ENCODE data around the gene SLC47A1. TPM values are rescaled to one million over a fixed set of nuclear protein-coding genes. Genes with fewer than 3 reads are reported as not detected.

SLC47A1 gene, protein sequence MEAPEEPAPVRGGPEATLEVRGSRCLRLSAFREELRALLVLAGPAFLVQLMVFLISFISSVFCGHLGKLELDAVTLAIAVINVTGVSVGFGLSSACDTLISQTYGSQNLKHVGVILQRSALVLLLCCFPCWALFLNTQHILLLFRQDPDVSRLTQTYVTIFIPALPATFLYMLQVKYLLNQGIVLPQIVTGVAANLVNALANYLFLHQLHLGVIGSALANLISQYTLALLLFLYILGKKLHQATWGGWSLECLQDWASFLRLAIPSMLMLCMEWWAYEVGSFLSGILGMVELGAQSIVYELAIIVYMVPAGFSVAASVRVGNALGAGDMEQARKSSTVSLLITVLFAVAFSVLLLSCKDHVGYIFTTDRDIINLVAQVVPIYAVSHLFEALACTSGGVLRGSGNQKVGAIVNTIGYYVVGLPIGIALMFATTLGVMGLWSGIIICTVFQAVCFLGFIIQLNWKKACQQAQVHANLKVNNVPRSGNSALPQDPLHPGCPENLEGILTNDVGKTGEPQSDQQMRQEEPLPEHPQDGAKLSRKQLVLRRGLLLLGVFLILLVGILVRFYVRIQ
- not detected for total RNA-seq
- under 1 TPM in 2 of 3 donors, not detected in 1; 0.29 to 0.69 TPM for polyA plus RNA-seq
- 0 to 0.25 (median 0.07) reads per million in 6 experiments for total RNA-seq

DNA sequence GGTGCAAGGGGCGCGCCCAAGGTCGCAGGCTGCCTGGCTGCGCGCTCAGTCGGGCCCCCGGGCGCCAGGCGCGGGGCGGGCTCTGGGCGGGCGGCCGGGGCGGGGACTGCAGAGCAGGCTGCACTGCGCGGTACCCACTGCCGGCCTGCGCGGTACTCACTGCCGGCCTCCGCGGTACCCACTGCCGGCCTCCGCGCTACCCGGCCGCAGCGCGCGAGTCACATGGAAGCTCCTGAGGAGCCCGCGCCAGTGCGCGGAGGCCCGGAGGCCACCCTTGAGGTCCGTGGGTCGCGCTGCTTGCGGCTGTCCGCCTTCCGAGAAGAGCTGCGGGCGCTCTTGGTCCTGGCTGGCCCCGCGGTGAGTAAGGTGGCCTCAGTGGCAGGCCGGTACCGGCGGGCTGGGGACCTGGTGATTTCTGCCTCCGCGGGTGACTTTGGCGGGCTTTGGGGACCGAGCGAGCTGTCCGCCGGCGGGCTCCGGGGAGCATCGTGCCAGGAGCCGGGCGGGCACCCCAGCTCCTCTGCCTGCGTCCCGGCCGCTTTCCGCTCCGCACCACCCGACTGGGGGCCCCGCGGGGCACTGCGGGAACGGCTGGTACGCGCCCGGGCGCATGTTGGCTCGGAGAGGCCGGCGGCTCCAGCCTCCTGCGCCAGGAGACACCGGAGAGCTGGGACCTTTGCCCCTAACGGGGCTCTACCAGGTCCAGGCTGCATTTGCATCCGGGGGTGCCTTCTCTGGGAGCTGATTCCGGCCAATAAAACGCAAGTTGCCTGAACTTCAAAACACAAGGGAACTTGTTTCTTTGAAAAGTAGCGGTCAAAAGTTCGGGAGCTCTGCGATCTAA lies at the start of gene SLC47A1:
Gene SLC47A1 (plus strand): TSS at position 137 of the 844 bp plus-strand sequence. CDS start 86 bp downstream, at position 223.
- POLR2A ChIA-PET = interaction anchor here (0.5 to 1.1 kb wide), 4 partner anchors 14 to 1316 kb away, joined by 3 to 8 read pairs (median 3); partner anchors contain the start of gene ALDH3A2
- H3K9me3 Mint-ChIP-seq = no peaks in the 10 kb centered on the region
- H3K4me3 Mint-ChIP-seq = peak within 1 kb of the TSS; percentile 76 to 89 (median 85)
- ATAC-seq (peak; percentile 62 to 90), DNase-seq (peak in 6 of 10 donors; percentile 9 to 60 (median 18))
- H3K4me1 Mint-ChIP-seq = peaks cover 9 to 18% (median 11%) of the 10 kb centered on the region in 4 donors
- H3K36me3 Mint-ChIP-seq = peaks cover 0 to 2% (median 0%) of the 10 kb centered on the region in 3 donors
- peaks cover 30 to 55% (median 45%) of the 10 kb centered on the region in 5 donors for H3K27me3 Mint-ChIP-seq
- peak within 1 kb of the TSS in 3 of 10 donors; percentile 11 to 68 (median 51) for H3K27ac Mint-ChIP-seq

DNA sequence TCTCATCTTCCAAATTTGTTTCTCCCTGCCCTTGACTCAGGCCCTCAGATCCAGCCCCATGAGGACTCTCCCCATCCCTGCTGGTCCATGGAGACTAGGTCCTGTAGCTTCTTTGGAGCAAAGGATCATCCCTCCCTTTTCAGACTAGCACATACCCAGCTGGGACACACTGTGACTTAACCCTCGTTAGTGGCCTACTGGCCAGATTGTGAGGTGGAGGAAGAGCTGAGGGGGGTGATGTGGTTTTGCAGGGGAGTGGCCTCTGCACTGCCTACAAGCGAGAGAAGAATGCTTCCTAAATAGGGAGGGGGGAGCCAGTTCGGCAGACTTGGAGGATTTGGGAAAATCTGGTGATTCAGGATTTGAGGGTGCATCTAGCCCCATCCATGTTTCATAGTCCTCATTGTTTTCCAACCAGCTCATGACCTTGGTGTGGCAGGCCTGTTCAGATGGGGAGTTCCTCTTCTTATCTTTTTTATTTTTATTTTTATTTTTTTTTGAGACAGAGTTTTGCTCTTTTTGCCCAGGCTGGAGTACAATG lies 47.8 kb upstream of the SLC47A1 start:
- no peak overlapping the region for H3K4me3 Mint-ChIP-seq
- no peaks in the 10 kb centered on the region for H3K9me3 Mint-ChIP-seq
- no peak for ATAC-seq
- peaks cover 0 to 13% (median 6%) of the 10 kb centered on the region in 5 donors for H3K27me3 Mint-ChIP-seq
- H3K27ac Mint-ChIP-seq = no peak overlapping the region
- H3K4me1 Mint-ChIP-seq = no peaks in the 10 kb centered on the region
- no peak for DNase-seq
- POLR2A ChIA-PET = no interaction called here
- H3K36me3 Mint-ChIP-seq = no peaks in the 10 kb centered on the region

DNA sequence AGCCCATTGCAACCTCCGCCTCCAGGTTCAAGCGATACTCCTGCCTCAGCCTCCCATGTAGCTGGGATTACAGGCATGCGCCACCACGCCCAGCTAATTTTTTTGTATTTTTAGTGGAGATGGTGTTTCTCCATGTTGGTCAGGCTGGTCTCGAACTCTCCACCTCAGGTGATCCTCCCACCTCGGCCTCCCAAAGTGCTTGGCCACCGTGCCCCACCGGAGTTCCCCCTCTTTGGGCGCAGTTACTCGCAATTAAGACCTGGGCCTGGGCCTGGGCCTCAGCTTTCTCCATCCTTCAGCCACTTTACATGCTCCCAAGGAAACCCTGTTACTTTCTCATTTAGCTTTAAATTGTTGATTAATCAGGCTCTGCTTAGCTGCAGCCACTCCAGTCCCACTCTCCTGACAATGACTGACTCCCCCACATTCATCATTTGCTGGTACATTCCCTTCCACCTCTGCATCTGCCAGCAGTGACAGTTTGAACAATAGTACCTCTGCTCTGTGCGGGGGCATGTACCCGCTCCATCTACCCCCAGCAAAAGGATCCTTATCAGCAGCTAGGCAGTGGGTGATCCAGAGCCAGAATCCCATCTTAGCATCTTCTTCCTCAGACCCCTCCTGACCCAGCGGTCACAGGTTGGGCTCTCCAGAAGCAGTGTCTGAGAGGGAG lies 47.2 kb upstream of the SLC47A1 start:
- POLR2A ChIA-PET = no interaction called here
- DNase-seq (no peak), ATAC-seq (no peak)
- H3K36me3 Mint-ChIP-seq = no peaks in the 10 kb centered on the region
- no peaks in the 10 kb centered on the region for H3K4me1 Mint-ChIP-seq
- peaks cover 0 to 13% (median 8%) of the 10 kb centered on the region in 5 donors for H3K27me3 Mint-ChIP-seq
- H3K9me3 Mint-ChIP-seq = no peaks in the 10 kb centered on the region
- H3K4me3 Mint-ChIP-seq = no peak overlapping the region
- peak overlapping the region in 1 of 10 donors; percentile 41 for H3K27ac Mint-ChIP-seq

DNA sequence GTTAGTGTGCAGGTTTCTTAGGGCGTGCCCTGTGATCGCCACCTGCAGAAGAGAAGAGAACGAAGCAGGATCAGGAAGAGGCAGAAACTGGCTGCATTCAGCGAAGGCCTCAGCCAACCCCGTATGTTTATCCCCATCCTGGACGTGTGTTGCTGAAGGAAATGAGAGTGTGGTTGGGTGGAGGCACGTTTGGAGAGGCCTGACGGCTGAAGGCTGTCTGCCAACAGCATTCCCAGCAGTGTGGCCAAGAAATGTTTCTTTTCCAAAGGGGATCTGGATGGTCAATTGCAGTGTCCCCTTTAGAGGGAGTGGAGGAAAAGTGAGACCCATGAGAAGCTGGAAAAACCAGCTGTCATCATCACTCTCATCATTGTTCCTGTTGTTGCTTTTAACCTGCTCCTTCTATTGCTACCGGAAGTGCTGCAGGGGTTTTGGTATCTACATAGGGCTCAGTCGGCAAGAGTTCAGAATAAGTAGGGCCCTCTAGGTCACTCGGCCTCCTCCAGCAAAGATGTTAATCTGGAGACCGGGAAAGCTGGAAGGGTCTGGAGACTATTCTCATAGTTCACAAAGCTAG lies 46.5 kb upstream of the SLC47A1 start:
- POLR2A ChIA-PET = no interaction called here
- Mint-ChIP-seq H3K4me3 (no peak overlapping the region), H3K9me3 (no peaks in the 10 kb centered on the region), H3K27me3 (peaks cover 0 to 13% (median 8%) of the 10 kb centered on the region in 5 donors), H3K36me3 (no peaks in the 10 kb centered on the region), H3K4me1 (no peaks in the 10 kb centered on the region), H3K27ac (peak overlapping the region in 1 of 10 donors; percentile 41)
- ATAC-seq (no peak), DNase-seq (no peak)

DNA sequence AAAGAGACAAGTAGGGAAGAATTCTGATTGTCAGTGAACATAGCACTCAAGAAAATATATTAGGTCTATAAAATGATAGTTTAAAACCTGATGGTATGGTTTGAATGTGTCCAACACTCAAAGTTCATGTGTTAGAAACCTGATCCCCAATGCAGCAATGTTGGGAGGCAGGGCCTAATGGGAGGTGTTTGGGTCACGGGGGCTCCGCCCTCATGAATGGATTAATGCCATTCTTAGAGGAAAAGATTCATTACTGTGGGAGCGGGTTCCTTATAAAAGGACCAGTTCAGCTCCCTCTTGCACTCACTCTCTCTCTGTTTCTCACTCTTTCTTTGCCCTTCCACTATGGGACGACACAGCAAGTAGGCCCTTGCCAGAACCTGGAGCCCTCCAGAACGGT lies 41.5 kb upstream of the SLC47A1 start:
- POLR2A ChIA-PET = no interaction called here
- peak overlapping the region in 1 of 10 donors; percentile 12 for H3K27ac Mint-ChIP-seq
- peaks cover 0 to 13% (median 8%) of the 10 kb centered on the region in 5 donors for H3K27me3 Mint-ChIP-seq
- H3K4me1 Mint-ChIP-seq = peaks cover 0 to 5% (median 0%) of the 10 kb centered on the region in 4 donors
- DNase-seq (no peak), ATAC-seq (no peak)
- no peaks in the 10 kb centered on the region for H3K36me3 Mint-ChIP-seq
- no peak overlapping the region for H3K4me3 Mint-ChIP-seq
- no peaks in the 10 kb centered on the region for H3K9me3 Mint-ChIP-seq

DNA sequence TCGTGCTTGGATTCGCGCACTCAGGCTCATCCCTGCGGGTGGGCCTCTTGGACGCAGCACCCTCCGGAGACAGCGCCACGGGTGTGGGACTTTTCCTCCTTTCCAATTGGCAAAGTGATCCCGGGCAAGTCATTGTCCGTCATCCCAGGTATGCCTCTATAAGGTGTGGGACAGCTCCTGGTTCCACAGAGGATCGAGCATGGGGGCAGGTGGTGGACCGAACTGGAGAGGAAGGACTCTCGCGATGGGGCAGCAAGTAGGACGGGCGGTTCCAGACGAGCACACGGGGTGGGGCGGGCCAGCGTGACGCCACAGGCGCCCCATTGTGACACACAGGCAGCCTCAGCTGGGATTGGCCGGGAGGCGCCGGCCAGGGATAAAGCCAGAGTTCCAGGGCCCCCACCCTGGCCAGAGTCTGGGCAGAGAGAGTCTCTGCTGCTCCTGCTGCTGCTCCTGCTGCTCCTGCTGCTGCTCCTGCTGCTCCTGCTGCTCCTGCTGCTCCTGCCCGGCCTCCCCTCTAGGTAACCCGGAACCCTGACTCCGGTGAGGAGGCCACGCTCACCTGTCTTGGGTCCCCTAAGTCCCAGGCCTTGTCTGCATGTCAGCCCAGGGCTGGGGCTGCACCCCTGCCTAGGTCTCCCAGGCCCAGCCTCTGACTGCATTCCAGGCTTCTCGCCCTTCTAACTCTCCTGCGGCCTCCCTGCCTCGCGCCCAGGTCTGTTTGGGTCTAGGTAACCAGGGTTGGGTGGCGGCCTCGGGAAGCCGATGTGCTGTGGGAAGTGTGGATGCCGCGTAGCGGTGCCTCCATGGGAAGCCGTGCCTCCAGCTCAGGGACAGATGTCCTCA lies 38.5 kb upstream of the SLC47A1 start:
- ATAC-seq = no peak
- POLR2A ChIA-PET = no interaction called here
- no peaks in the 10 kb centered on the region for H3K9me3 Mint-ChIP-seq
- H3K4me3 Mint-ChIP-seq = no peak overlapping the region
- peaks cover 0 to 10% (median 7%) of the 10 kb centered on the region in 5 donors for H3K27me3 Mint-ChIP-seq
- no peak overlapping the region for H3K27ac Mint-ChIP-seq
- H3K36me3 Mint-ChIP-seq = no peaks in the 10 kb centered on the region
- H3K4me1 Mint-ChIP-seq = peaks cover 0 to 5% (median 0%) of the 10 kb centered on the region in 4 donors
- DNase-seq = no peak

DNA sequence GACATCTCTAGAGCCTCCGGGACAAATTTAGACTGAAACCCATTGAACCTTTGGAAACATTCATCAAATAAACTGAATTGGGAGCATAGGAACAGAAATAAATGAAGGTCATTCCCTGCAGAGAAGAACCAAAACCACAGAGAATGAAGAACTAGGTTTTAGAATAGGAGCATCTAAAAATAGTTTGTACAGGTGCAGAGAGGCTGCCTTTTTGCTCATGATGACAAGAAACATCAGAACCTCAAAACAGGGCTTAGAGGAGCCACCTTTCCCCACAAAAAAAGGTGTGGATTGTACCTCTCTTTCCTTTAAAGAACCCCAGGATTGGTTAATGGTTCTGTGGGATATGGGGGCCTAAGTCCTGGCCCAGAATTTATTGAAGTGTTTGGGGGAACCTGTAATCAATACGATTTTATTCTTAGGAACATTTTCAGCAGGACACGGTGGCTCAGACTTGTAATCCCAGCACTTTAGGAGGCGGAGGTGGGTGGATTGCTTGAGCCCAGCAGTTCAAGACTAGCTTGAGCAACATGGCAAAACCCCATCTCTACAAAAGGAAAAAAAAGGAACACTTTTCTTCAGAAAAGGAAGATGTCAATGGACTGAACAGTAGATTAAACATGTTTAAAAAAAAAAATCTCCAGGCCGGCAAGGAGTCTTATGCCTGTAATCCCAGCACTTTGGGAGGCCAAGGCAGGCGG lies 37.7 kb upstream of the SLC47A1 start:
- ATAC-seq = no peak
- peaks cover 0 to 10% (median 7%) of the 10 kb centered on the region in 5 donors for H3K27me3 Mint-ChIP-seq

DNA sequence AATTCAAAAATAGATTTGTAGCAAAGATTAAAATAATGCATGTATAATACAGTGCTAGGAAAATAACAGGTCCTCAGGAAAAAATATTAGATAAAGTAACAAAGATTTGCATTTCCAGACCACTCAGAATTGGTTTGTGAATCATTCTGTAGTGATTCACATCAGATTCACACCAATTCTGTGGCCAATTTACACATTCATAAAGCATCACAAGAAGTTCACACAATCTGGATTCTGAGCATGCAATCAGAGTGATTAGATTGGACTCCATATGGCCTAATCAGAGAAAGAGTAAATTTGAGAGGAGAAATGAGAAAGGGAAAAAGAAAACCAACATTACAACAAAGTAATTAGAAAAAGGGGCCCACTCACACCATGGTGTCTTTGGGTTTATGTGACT lies 36.0 kb upstream of the SLC47A1 start:
- Mint-ChIP-seq H3K4me1 (peaks cover 0 to 8% (median under 1%) of the 10 kb centered on the region in 4 donors), H3K27me3 (peaks cover 0 to 10% (median 6%) of the 10 kb centered on the region in 5 donors), H3K27ac (no peak overlapping the region), H3K4me3 (no peak overlapping the region), H3K36me3 (no peaks in the 10 kb centered on the region), H3K9me3 (no peaks in the 10 kb centered on the region)
- DNase-seq (no peak), ATAC-seq (no peak)
- POLR2A ChIA-PET = no interaction called here

More for the DNA sequence above, 37.7 kb upstream of the SLC47A1 start:
- peaks cover 0 to 5% (median 0%) of the 10 kb centered on the region in 4 donors for H3K4me1 Mint-ChIP-seq
- no peak for DNase-seq
- POLR2A ChIA-PET = interaction anchor here (0.6 kb wide), 1 partner anchor 77 kb away, joined by 3 read pairs; no protein-coding TSS in a partner anchor
- no peak overlapping the region for H3K27ac Mint-ChIP-seq
- H3K36me3 Mint-ChIP-seq = no peaks in the 10 kb centered on the region
- no peaks in the 10 kb centered on the region for H3K9me3 Mint-ChIP-seq
- H3K4me3 Mint-ChIP-seq = no peak overlapping the region

DNA sequence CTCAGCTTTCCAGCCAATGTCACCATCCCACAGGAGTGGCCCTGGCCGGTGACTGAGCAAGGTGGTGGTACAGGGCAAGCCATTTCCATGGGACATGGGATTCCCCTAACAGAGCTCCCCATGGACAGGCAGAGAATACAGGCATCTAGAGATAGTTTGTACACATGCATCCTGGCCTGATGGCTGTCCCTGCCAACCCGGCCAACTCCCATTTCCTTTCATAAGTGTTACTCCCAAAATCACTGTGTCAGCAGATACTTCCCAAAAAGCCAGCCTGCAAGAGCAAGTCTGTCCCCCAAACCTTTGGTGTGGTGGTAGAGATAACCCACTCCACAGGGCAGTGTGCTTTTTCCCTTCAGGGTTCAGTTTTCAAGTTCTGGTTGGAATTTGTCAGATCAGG lies 32.4 kb upstream of the SLC47A1 start:
- peaks cover 0 to 10% (median 6%) of the 10 kb centered on the region in 5 donors for H3K27me3 Mint-ChIP-seq
- peak overlapping the region in 1 of 10 donors; percentile 69 for H3K27ac Mint-ChIP-seq
- no peak overlapping the region for H3K4me3 Mint-ChIP-seq
- POLR2A ChIA-PET = interaction anchor here (0.7 to 1.0 kb wide), 2 partner anchors 37 to 271 kb away, joined by 3 to 5 read pairs; no protein-coding TSS in a partner anchor
- peaks cover 0 to 3% (median under 1%) of the 10 kb centered on the region in 4 donors for H3K4me1 Mint-ChIP-seq
- ATAC-seq (no peak), DNase-seq (no peak)
- H3K36me3 Mint-ChIP-seq = no peaks in the 10 kb centered on the region
- no peaks in the 10 kb centered on the region for H3K9me3 Mint-ChIP-seq

DNA sequence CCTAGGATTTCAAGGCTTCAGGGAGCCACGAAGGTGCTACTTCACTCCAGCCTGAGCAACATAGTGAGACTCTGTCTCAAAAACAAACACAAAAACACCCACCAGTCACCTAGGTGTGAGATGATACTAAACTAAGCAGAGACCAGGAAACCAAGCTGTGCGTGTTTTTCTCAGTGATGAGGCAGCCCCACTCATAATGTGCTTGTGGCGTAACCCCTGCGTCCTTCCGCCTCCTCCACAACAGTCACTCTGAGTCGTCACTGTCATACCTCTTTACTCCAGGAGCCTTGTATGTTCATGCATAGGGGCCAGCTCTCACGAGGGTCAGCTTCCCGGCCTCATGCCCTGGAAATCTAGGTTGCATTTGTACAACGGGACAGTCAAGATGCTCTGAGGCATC lies 31.1 kb upstream of the SLC47A1 start:
- ATAC-seq = peak; percentile 24 to 71
- H3K4me1 Mint-ChIP-seq = peaks cover 0 to 3% (median under 1%) of the 10 kb centered on the region in 4 donors
- peaks cover 0 to 10% (median 6%) of the 10 kb centered on the region in 5 donors for H3K27me3 Mint-ChIP-seq
- POLR2A ChIA-PET = interaction anchor here (0.6 kb wide), 1 partner anchor 681 kb away, joined by 3 read pairs; no protein-coding TSS in a partner anchor
- peak in 5 of 10 donors; percentile 3 to 55 (median 23) for DNase-seq
- peak overlapping the region in 1 of 10 donors; percentile 3 for H3K4me3 Mint-ChIP-seq
- H3K36me3 Mint-ChIP-seq = no peaks in the 10 kb centered on the region
- peak overlapping the region in 7 of 10 donors; percentile 19 to 85 (median 57) for H3K27ac Mint-ChIP-seq
- no peaks in the 10 kb centered on the region for H3K9me3 Mint-ChIP-seq

Data from naive thymus-derived CD8-positive, alpha-beta T cell (primary cell).